IPS-18c (cell line): ENCODE data around the gene RALB.
A peak's percentile ranks its signal among the peaks of the same experiment; 100 is the strongest.
"Not testable (repeated sequence)": the region's sequence is repeated elsewhere in the genome, so short reads cannot be mapped to it uniquely, and the experiment has no call there.

Source experiments
- H3K4me3 ChIP-seq: 2 replicates; pipeline ENCODE4 v1.7.0; 2013; ENCODE audit warnings: low read depth, mild to moderate bottlenecking, low read length, moderate library complexity; ENCODE audit not compliant: insufficient read depth
- H3K9me3 ChIP-seq: one replicate; pipeline ENCODE4 v1.6.1; 2013; ENCODE audit warnings: mild to moderate bottlenecking, low read length, moderate library complexity; ENCODE audit not compliant: control insufficient read depth, insufficient read depth

Gene RALB

DNA sequence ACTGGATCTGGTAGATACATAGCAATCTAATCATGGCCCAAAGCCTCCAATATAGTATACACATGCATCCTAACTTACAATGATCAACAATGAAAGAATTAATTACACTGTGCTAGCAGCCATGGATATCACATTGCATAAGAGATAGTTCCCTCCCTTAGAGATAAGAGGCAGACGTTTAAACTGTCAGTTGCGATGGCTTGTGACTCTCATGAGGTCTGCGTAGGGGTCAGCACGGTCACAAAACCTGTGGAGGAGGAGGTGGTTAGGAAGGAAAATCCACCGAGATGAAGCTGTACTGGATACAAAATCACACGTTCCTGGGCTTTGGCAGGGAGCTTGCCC, 800 bp upstream of the RALB start:
- no peaks in the 10 kb centered on the region for H3K9me3 ChIP-seq
- peak overlapping the region; percentile 92 for H3K4me3 ChIP-seq

GRCh38 chr2:120253021-120253882, 600 bp downstream of the RALB start:
- H3K4me3 ChIP-seq = peak overlapping the region; percentile 92
- peaks cover under 1% of the 10 kb centered on the region for H3K9me3 ChIP-seq

- H3K4me3 ChIP-seq = peak overlapping the region; percentile 92; the same call in 1 of the 2 replicates
- H3K9me3 ChIP-seq = peaks cover 2% of the 10 kb centered on the region
Measured at GRCh38 chr2:120254178-120254577, 1.5 kb downstream of the RALB start.

GRCh38 chr2:120255071-120255470, 2.4 kb downstream of the RALB start:
- H3K9me3 ChIP-seq = peaks cover 2% of the 10 kb centered on the region
- no peak overlapping the region for H3K4me3 ChIP-seq

DNA sequence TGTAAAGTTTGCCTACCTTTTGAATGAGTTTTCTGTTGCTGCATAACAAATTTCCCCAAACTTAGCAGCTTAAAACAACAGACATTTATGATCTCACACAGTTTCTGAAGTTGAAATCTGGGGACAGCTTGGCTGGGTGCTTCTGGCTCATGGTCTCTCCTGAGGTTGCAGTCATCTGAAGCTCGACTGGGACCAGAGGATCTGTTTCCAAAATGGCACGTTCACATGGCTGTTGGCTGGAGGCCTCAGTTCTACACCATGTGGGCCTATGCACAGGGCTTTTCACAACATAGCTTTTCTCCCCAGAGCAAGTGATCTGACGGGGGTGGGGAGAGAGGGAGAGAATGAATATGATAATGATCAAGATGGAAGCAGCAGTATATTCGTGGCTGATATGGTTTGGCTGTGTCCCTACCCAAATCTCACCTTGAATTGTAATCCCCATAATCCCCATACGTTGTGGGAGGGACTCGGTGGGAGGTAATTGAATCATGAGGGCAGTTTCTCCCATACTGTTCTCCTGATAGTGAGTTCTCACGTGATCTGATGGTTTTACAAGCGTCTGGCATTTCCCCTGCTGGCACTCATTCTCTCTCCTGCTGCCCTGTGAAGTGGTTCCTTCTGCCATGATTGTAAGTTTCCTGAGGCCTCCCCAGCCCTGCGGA, 3.5 kb downstream of the RALB start:
- Histone ChIP-seq H3K4me3 (no peak overlapping the region), H3K9me3 (peaks cover 2% of the 10 kb centered on the region)

DNA sequence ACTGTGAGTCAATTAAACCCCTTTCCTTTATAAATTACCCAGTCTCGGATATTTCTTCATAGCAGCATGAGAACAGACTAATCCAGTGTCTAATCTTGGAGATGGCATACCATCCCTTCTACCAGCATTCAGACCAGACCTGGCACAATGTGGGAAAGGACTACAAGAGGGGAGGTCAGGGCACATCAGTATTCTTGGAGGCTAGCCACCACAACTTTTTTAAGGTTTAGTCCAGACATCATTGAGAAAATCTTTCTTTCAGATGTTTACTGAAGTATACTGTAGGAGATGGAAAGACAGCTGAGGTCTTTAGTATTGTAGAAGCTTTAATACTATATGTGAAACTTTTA, 4.0 kb downstream of the RALB start:
- Histone ChIP-seq H3K9me3 (peaks cover 2% of the 10 kb centered on the region), H3K4me3 (no peak overlapping the region)

DNA sequence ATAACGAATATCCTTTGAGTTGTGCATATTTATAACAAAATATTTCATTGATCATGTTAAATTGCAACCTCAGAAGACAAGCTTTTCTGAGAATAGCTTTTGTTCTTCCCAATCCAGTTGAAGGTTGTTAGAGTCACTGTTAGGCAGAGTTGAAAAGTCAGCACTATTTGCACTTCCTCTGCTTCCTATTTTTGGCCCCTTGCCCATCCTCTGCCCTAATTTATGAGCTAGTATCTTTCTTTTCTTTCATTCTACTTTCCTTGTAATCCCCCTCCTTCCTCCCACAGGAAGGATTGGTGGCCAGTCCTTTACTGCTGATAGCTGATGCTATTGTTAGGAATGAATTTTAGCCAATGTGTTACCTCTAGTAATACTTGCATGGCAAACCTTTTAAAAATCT, 4.9 kb downstream of the RALB start:
- peaks cover 2% of the 10 kb centered on the region for H3K9me3 ChIP-seq
- no peak overlapping the region for H3K4me3 ChIP-seq

DNA sequence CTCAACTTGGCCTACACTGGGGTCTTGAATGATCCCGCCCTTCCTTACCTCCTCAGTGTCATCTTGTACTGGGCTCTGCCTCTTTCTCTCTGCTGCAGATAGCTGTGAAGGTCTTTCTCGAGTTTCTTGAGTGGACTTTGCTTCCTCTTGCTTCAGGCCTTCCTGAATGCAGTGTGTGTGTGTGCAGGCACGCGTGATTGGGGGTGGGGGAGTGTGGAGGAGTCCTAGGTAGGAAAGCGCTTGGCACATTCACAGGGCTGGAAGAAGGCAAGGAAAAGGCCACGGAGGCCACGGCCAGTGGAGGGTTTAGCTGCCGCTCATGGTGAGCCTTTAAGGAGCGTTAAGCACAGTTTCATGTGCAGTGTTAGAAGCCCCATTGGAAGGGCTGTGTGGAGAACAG, 5.5 kb downstream of the RALB start:
- Histone ChIP-seq H3K9me3 (peaks cover 2% of the 10 kb centered on the region), H3K4me3 (no peak overlapping the region)

DNA sequence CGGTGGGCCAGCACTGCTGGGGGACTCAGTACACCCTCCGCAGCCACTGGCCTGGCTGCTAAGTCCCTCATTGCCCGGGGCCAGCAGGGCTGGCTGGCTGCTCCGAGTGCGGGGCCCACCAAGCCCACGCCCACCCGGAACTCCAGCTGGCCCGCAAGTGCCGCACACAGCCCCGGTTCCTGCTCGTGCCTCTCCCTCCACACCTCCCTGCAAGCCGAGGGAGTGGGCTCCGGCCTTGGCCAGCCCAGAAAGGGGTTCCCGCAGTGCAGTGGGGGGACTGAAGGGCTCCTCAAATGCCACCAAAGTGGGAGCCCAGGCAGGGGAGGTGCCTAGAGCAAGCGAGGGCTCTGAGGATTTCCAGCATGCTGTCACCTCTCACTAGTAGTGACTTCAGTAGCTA, 7.3 kb downstream of the RALB start:
- not testable (repeated sequence) for H3K9me3 ChIP-seq, H3K4me3 ChIP-seq

DNA sequence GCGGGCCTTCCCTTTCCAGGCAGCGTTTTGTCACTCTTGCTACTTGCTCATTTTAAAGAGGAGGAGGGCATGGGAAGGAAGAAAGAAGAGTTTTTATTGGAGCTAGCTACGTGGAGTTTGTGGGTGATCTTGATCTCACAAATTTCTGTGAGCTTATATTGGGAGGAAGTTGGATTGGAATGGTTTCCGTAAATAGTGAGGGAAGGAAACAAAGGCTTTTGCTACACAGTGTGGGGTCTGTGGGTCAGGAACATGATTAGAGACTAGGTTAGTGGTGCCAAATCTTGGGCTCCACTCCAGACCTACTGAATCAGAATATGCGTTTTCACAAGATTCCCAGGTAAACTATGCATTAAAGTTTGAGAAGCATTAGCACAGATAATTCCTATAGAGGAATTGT, 8.1 kb downstream of the RALB start:
- H3K4me3 ChIP-seq = no peak overlapping the region
- peaks cover 2% of the 10 kb centered on the region for H3K9me3 ChIP-seq

DNA sequence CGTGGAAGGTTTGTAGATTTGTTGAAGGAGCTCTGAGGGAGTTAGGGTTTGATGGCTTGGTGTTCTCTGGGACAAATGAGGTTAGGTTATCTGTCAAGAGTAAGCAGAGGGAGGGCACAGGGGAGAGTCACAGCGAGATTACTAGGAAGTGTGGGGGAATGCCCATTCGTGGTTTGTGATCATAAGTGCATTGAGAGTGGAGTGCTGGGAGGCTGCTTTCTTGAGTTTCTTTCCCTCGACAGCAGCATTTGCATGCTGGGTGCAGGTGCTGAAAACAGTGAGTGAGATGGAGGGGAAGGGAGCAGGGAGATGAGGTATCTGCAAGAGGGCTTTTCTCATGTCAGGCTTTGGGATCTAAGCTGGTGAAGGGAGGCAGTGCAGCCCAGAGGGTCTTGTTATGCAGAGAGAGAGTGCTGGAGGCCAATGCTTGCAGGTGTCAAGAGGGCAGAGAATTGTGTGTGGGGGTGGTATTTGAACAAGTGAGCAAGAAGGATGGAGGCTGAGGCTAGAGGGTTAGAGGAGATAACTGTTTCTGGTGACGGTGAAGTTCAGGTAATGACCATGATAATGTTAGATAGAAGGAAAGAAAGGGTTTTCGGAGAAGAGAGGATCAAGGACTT, 8.8 kb downstream of the RALB start:
- Histone ChIP-seq H3K9me3 (peaks cover 2% of the 10 kb centered on the region), H3K4me3 (no peak overlapping the region)

DNA sequence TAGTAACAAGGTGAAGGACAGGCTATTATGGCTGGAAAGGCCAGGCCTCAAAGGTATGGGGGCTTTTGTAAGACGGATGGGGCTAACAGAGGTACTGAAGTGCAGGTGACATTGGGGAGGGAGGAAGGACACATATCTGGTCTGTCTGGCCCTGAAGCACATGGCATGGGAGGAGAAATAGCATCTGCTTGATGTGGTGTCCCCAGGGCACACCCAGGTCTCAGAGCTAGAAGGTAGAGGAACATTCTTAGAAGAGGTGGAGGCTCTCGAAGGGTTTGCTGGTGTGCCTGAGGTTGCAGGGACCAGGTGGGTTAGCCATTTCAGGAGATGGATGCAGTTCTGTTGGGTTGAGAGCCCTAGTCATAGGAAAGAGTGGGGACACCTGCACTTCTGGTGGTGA, 9.5 kb downstream of the RALB start:
- Histone ChIP-seq H3K9me3 (peaks cover 2% of the 10 kb centered on the region), H3K4me3 (no peak overlapping the region)

- Histone ChIP-seq H3K9me3 (peaks cover 2% of the 10 kb centered on the region), H3K4me3 (no peak overlapping the region)
Measured at GRCh38 chr2:120262761-120263428, 10.2 kb downstream of the RALB start.

DNA sequence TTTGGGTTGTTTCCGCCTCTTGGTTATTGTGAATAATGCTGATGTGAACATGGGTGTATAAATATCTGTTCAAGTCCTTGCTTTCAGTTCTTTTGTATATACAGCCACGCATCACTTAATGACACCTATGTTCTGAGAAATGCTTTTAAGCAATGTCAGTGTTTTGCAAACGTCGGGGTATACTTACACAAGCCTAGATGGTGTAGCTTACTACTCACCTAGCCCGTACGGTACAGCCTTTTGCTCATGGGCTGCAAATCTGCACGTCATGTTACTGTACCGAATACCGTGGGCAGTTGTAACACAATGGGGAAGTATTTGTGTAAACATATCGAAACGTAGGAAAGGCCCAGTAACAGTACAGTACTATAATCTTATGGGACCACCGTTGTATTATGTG, 12.4 kb downstream of the RALB start:
- H3K4me3 ChIP-seq = no peak overlapping the region
- H3K9me3 ChIP-seq = no peaks in the 10 kb centered on the region

DNA sequence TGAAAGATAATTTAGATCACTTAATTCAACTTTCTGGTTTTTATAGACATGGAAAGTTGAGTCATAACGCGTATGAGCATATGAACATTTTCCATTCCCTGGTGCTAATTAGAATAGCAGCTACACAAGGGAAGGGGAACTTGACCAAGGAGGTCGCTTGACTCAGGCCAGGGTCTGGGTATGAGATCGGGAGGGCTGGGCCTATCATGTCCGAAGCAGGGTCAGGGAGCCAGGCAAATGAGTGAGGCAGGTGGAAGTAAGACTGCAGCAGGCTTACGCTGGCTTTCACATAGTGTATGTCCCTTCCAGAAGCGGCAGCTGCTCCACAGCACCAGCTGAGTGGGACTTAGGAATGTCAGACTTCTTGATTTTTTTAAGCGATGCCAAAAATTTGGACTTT, 14.7 kb downstream of the RALB start:
- no peak overlapping the region for H3K4me3 ChIP-seq
- no peaks in the 10 kb centered on the region for H3K9me3 ChIP-seq

GRCh38 chr2:120269076-120269744, 16.6 kb downstream of the RALB start:
- Histone ChIP-seq H3K9me3 (no peaks in the 10 kb centered on the region), H3K4me3 (no peak overlapping the region)

GRCh38 chr2:120269816-120270215, 17.2 kb downstream of the RALB start:
- no peaks in the 10 kb centered on the region for H3K9me3 ChIP-seq
- no peak overlapping the region for H3K4me3 ChIP-seq
